Stimulated activated CD8-positive, alpha-beta memory T cell treated with anti-CD3 and anti-CD28 coated beads, Interleukin-15, amount 100 ng/mL, for 4 hours (primary cell): Measurements from ENCODE around the gene TRA2B.

ENCODE experiments used
- DNase-seq, 2 donors: peaks; one replicate each; pipeline ENCODE4 v3.0.0-alpha.2; 2020; ENCODE audit warnings: low read depth in 2 of 2

Gene TRA2B

GRCh38 chr3:185867650-185868049 is 70.2 kb downstream of the TRA2B start:
- DNase-seq: no peak

- no peak for DNase-seq
These were observed 70.8 kb downstream of the TRA2B start for GRCh38 chr3:185866995-185867394.

- DNase-seq: no peak
These were observed 71.3 kb downstream of the TRA2B start for GRCh38 chr3:185866555-185866954.
